ENCODE data around the gene AUTS2.

Gene AUTS2

DNA sequence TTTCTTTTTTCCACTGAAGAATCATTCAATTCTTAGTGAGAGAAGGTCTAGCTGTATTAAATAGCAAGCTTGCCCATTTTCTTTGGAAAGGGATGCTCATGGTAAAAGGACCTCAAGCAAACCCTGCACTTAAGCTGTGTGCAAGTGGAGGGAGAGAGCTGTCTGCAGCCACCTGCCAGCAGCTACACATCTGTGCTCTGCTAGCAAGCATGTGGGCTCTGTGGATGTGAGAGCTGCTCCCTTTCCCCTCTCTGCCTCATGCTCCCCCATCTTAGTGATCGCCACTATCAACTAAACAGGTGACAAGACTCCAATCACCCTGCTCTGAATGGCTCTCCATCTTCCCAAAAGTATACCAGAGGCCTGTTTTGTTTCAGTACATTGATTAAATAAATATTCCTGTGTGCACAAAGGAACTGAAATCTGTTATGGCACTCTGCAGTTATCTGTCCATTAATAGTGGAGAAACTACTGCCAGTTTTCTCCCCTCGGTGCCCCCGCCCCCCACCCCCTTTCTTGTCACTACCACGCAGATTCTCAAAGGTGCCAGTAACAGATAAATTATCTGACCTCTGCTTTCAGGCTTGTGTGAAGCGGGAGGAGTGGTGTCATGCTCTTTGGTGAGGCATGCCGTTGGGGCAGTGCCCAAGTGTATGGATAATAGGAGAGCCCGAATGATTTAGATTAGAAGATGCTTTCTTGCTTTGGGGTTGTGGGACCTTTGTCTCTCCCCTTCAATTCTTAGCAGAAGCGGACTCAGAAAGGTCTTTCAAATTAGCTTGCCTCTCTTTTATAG is 26.4 kb downstream of the AUTS2 start:
- no peak for DNase-seq (ENCODE audit: low read depth in 2 of 2)

DNA sequence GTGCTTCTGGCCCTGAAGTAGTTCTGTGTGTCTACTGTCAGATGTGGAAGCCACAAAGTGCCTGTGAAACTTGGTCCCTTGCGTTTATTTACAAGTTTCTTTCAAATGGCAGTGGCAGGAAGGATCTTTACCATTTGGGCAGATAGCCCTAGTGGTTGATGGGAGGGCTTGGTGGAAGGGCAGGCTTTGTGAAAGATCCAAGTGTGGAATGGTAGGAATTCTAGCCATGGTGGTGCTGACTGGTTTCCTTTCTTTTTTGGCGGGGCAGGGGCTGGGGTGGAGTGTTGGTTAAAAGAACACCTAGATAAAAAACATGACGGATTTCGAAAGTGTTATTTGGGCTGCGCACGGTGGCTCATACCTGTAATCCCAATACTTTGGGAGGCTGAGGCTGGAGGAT is 27.0 kb downstream of the AUTS2 start:
- no peak for DNase-seq (ENCODE audit: low read depth in 2 of 2)

DNA sequence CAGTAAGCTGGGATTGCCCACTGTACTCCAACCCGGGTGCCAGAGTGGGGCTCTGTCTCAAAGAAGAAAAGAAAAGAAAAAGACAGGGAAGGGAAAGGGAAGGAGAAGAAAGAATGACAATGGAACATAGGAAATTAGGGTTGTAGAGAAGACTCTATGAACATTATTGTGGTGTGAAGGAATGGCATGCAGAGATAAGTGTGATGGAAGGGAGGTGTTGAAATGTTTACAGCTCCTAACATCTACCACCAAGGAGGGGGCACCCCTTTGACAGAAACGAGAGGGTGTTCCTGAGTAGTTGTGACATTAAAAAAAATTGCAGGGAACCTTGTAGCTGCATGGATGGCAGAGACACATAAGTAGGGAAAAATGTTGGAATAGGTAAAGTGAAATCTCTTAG is 27.5 kb downstream of the AUTS2 start:
- DNase-seq (ENCODE audit: low read depth in 2 of 2): no peak

DNA sequence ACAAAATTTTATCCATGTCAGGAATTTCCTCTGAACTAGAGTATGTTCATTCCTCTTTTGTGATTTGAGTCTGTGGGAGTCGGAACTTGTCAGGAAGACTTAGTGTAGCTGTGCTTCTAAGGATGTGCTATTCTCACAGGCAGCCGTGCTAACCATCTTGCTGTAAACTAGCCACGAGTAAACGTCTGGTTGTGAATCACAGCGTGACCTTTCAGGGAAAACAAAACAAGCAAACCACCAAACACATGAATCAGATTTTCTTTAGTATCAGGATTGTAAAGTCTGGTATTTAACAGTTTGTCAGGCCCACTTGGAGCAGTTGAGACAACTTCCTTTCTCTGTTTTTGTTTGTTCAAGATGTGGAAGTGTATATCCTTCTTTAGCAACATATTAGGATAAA is 32.0 kb downstream of the AUTS2 start:
- DNase-seq (ENCODE audit: low read depth in 2 of 2): no peak

DNA sequence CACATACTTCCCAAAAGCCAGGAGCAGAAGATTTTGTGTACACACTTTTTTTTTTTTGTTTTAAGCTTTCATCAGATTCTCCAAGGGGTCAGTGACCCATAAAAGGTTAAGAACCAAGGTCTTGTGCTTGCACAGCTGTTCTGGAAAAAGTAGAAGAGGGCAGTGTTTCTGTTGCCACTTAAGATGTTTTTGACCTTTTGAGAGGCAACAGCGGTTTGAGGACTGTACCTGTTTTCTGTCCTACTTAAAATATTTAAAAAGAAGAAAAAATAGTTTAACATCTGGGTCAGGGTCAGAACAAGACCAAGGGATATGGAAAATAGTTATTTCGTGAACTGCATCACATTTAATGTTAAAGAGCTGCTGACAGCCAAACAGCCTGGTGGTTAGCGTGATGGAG is 32.9 kb downstream of the AUTS2 start:
- DNase-seq (ENCODE audit: low read depth in 2 of 2): no peak

DNA sequence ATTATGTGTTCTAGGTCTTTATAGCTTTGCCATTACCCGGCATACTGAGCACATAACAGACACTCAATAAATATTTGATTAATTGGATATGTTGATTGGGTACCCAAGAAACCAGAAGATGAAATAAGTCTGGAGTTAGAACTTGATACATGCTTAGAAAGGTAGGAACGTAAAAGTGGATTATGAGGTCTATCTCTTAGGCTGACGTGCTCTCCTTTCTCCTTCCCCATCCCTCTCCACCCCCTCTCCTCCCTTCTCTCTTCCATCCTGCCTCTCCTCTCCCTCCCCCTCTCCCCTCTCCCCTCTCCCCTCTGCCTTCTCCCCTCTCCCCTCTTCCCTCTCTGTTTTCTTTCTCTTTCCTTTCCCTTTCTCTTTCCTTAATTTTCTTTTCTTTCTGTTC is 34.0 kb downstream of the AUTS2 start:
- DNase-seq (ENCODE audit: low read depth in 2 of 2): no peak

DNA sequence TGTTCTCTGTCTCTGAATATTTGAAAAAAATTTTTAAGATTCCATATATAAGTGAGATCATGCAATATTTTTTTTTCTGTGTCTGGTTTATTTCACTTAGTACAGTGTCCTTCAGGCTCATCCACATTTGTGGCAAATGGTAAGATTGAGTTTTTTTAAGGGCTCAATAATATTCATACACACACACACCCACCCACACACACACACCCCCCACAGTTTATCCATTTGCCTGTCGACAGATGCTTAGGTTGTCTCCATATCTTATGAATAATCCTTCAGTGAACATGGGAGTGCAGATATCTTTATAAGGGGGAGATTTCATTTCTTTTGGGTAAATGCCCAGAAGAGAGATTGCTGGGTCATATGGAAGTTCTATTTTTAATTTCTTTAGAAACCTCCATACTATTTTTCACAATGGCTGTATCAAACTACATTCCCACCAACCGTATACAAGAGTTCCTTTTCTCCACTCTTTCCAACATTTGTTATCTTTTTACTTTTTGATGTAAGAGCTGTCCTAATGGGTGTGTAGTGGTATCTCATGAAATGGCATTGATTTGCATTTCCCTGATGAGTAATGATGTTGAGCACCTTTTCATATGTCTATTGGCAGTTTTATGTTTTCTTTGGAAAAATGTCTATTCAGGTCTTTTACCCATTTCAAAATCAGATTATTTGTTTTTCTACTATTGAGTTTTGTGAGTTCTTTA is 35.0 kb downstream of the AUTS2 start:
- no peak for DNase-seq (ENCODE audit: low read depth in 2 of 2)

DNA sequence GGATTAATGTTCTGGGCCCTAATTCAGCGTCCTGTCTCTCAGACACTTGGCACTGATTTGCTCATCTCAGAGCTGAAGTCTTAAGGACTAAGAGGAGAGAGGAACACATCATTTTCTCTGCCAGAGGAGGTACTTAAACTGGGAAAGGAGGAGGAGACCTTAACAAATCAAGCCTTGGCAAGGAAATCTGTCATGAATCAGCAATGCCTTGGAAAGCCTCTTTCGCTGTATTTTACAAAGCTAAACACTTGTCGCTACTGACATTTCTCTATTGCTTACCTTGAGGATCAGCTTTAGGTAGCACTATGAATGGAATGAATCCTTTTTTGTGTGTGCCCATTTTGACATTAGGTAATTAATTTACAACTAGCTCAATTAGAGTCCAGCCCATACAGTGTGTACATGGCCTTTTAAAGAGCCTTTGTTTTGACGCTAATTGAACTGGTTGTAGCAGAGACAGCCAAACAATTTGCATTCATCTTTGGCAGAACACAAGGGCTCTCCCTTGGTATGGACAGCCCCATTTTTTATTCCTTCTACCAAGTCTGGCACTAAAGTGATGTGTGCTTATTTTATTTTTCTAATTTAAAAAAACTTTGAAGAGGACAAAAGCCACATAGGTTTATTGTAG is 37.4 kb downstream of the AUTS2 start:
- no peak for DNase-seq (ENCODE audit: low read depth in 2 of 2)

DNA sequence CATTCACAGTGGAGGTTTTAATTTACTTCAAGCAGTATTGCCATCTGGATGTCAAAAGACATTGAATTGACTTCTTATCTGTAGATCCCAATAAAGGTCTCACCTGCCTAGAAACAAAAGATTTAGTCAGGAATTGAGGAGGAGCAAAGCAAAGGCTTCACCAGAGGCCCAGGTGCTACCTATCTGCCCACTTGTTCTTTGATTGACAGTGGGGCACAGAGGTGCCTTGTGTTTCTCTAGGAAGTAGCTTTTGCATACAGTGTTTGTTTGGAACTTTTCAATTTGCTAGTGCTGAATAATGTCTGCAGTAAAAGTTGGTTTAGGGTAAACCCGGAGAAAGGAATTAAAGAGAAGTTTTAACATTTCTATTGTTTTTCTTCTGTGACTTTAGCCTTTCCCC is 40.4 kb downstream of the AUTS2 start:
- no peak for DNase-seq (ENCODE audit: low read depth in 2 of 2)

DNA sequence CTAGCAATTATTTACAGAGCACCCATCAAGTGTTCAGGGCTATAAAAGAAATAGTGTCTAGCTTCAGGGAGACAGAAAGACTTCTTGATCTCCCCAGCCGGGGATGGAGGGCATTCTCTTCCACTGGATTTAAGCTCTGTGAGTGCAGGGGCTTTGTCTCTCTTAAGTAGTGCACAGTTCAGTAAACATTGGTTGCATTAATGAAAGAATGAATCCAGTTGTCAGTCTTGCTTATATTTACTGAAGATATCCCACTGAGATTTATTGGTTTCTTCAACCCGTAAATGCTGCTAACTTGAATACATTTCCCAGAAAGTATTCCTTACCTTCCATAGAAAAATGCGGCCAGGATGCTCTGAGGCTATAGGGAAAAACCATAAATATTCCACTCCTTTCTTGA is 41.9 kb downstream of the AUTS2 start:
- DNase-seq (ENCODE audit: low read depth in 2 of 2): no peak

DNA sequence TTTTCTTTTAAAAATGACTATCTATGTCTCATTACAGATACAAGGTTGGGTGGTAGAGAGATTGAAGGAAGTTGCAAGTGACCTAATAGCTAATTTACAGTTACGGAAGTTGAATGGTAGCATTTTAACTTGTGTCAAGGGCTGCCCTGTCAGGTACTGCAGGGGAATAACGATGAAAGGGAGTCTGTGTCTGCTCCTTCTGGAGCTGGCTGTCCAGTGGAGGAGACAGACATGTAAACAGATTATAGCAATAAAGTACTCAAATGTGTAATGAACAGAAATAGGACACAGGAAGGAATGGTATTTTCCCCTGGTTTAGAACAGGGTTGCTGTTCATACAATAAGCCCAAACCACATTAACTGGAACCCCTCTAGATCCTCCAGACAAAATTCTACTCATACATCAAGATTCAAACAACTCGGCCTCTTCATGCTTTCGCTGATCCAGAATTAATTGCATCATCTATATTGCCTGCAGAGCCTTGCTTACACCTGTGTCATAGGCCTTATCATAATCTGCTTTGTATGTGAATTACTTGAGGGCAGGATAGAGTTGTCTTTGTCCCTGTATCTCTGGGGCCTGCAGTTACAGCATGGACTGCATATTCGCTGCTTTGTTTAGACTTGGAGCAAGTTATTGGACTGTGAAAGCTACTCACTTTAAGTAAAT is 42.8 kb downstream of the AUTS2 start:
- DNase-seq (ENCODE audit: low read depth in 2 of 2): no peak

DNA sequence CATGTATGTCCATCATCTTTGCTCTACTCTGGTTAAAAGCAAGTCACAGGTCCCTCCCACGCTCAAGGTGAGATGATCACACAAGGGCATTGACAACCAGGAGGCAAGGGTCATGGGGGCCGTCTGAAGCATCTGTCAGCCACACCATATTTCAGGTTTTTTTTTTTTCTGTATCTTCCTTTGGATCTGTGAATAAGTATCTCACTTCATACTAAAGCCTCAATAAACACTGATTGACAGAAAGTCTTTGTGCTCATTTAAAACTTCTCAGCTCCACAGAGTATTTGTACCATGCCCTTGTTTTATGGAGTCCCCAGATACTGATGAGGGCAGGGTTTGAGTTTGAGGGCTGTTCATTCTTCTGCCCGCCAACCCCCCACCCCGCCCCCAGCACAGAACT is 45.0 kb downstream of the AUTS2 start:
- DNase-seq (ENCODE audit: low read depth in 2 of 2): no peak

DNA sequence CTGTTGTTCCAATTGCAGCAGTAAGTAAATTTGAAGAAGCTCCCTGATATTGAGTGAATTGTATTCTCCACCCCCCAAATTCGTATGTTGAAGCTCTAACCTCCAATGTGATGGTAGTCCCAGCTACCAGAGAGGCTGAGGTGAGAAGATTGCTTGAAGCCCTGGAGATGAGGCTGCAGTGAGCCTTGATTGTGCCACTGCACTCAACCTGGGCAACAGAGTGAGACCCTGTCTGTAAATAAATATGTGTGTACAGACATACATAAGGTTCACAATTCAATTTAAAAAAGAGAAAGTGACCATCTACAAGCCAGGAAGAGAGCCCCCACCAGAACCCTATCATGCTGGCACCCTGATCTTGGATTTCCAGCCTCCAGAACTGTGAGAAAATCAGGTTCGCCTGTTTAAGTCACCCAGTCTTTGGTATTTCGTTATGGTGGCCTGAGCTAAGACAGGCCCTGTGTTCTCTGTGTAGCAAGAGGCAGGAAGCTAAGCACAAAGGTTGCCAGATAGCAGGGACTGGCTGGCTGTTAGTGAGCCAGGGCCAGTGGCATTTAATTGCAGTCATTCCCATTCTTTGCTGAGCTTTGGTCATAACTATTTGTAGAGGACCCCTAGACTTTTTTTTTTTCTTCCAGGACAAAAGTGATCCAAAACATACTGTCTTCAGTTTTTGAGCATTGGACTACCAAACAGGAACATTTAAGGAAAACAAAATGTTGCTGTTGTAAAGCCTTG is 45.6 kb downstream of the AUTS2 start:
- no peak for DNase-seq (ENCODE audit: low read depth in 2 of 2)

DNA sequence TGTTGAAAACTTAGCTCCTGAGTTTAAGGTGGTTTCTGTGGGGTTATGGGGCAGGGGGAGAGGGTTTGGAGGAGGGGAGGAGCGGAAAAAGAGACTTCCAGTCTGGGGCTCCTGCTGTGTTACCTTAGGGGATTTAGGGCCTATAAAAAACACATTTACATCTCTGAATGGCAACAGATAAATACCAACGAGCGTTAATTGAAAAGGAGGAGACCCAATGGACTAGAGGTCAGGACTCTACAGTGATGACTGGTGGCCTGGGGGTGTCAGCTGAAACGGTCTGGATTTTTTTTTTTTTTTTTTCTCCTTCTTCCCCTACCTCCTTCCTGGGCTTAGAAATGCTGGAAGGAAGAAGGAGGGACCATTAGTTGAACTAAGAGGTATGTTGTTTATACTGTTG is 47.4 kb downstream of the AUTS2 start:
- DNase-seq (ENCODE audit: low read depth in 2 of 2): no peak

DNA sequence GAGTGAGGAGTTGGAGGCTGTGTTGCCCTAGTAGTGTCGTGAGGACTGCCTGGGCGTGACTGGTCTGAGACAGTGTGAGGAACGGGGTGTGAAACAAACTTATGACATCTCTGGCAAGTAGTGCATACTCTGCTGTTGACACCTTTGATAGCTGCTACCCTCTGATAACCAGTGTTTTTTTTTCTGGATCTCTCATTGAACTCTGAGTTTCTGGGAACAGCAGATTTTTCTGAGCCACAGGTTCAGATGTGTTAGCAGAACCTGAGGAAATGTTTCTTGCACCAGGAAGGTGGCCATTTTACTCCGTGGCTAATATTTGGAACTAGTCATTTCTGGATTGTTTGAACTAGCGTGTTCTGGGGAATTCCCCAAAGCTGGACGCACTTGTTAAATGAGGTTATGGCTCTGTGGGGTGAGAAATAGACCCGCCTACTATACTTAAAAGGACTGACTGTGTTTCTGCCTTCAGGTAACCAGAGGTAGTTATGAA is 52.9 kb downstream of the AUTS2 start:
- DNase-seq (ENCODE audit: low read depth in 2 of 2): no peak

DNA sequence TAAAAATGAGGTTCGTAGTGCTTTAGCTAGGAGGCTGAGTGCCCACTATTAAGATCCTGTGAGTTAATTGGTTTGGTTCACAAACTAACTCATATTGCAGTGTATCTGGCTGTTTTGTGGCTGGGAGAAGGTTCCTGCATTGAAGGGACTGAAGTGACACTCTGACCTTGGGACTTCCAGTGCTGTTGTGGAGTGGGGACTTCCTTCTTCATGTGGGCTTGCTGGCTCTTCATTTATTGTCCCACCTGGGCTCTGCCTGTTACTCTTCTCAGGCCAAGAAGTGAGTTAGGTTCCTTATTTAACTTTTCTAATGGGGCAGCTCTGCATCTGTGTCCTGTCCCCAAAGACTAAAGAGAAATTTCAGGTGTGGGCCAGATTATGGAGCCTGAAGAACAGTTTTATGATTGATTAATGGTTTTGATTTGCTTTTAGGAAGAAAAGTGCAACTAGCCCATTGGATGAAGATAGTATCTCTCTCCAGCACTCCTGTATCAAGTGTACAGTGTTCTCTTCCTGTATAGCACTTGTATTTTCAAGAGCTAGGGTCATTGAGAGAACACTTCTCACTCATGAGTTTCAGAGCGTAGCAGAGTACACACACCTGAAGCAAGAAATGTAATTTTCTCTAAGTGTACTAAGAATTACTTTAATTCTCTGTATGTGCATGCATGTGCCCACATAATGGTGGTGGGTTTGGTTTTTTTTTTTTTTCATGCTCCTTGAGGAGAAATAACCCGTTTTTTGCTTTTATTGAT is 54.8 kb downstream of the AUTS2 start:
- no peak for DNase-seq (ENCODE audit: low read depth in 2 of 2)

DNA sequence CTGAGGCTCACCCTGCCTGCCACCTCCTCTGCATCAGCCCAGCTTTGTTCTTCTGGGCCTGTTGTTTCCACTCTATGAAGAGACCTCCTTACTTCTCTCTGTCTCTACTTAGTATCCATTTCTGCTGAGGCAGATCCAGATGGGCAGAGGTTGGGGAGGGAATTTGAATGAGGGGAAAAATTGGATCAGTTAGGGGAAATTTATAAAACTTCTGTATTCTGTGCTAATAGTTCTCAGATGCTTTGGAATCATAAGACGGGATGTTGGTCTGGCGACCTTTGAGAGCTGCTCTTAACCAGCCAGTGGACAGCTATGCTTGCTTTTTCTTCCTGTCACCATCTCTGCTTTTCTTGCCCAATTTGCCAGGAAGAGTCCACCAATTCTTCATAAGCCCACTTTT is 55.5 kb downstream of the AUTS2 start:
- no peak for DNase-seq (ENCODE audit: low read depth in 2 of 2)

DNA sequence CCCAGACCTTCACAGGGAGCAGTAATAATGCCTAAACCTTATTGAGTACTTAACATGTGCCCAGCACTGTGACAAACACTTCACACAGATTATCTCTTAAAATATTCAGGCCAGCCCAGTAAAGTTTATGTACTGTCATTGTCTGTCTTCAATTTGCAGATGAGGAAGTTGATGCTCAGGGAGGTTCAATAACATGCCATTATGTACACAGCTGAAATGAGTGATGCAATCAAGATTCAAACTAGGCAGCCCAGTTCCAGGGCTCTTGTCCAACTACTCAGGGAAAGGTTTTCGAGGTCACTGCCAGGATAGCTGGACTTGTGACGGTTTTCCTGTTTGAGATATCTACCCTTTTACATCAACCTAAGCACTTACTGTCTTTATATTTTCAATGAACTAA is 56.1 kb downstream of the AUTS2 start:
- DNase-seq (ENCODE audit: low read depth in 2 of 2): no peak

DNA sequence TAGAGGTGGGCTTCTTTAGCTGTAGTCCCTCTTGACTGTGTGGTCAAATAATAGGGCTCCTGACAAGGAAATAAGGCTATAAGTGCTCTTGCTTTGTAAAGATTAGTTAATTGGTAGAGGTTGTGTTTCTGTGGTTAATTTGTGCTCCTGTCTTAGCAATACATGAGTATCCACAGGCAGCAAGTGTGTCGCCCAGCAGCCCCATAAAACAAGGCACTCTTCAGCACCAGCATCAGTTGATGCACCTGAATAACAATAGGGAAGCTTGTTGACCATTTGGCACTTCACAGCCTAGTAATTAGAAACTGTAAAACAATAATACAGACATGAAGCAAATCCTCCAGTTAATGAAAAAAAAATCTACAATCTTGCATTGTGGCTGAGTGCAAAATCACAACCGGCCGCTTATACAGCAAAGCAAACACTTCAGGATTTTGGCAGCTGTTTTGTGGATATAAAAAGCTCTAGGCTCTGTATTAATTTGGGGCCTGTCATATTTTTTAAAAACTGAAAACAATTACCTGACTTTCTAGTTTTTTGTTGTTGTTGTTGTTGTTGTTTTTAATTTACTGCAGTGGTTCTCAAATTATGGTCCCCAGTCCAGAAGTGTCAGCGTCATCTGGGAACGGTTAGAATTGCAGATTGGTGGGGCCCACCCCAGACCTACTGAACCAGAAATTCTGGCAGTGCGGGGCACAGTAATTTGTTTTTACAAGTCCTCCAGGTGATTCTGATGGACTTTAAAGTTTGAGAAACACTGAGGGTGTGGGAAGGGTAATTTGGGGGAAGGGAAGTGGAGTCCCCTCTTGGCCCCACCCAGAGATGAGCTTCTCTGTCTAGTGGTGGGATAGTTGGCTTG is 56.8 kb downstream of the AUTS2 start:
- no peak for DNase-seq (ENCODE audit: low read depth in 2 of 2)

DNA sequence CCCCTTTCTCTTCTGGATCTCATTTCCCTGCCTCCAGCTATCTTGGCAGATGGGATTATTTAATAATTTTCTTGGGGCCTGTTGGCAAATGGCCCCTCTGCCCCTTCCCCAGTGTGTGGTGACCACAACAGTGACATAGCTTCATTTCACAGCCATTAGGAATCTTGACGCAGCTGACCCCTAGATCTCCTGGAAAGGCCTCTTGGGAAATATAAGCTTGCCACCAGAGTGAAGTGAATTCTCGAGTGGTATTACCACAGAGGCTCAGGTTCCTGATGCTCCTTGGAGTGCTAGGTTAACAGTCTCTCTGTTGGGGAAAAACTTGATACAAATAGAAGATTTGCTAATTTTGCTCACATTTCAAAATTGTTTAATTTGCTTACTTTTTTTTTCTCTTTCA is 57.8 kb downstream of the AUTS2 start:
- DNase-seq (ENCODE audit: low read depth in 2 of 2): no peak
